ENCODE results near the gene EFCAB6.

Gene EFCAB6

DNA sequence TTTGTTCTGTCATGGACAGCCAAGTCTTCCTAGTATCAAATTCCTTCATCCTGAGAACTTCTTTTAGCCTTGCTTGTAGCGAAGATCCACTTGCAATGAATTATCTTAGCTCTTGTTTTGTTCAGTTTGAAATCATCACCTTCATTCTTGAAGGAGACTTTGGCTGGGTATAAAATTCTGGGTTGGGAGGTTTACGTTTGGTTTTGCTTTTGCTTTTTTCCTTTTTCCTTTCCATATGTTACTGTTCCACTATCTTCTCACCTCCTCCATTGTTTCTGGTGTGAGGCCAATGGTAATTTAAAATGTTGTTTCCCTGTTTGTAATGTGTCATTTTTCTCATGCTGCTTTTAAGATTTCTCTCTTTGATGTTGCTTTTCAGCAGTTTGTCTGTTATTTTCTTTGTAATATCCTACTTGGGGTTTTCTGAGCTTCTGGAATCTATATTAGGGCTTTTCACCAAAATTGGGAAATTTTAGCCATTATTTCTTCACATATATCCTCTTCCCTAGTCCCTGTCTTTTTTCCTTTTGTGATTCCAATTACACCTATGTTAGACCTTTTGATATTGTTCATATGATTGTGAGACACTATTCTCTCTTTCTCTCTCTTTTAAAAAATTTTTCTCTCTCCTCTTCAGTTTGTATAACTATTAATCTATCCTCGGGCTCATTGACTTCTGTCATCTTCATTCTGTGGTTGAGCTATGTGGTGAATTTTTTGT lies 172.7 kb downstream of the EFCAB6 start:
- DNase-seq (ENCODE audit: low read depth), result no peak

GRCh38 chr22:43637275-43638260 lies 174.5 kb downstream of the EFCAB6 start:
- DNase-seq (ENCODE audit: low read depth), result no peak

GRCh38 chr22:43636086-43636485 lies 176.0 kb downstream of the EFCAB6 start:
- no peak for DNase-seq (ENCODE audit: low read depth)

DNA sequence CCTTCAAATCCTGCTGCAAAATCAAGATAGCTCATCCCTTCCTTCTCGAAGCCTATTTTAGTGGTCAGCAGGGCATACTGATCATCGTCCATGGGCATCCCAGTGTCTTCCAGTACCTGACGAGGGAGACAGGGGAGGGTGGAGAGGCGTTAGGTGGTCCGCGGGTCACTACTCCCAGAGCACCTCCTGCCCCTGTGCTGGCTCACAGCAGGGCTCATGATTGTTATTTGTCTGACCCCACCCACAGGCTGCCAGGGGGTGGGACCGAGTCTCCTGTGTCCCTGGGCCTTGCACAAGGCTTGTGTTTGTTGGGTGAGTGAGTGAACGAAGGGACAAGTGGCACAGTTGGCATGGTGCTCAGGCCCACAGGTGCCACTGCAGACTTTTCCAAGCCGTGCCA lies 177.0 kb downstream of the EFCAB6 start:
- DNase-seq (ENCODE audit: low read depth), result no peak

DNA sequence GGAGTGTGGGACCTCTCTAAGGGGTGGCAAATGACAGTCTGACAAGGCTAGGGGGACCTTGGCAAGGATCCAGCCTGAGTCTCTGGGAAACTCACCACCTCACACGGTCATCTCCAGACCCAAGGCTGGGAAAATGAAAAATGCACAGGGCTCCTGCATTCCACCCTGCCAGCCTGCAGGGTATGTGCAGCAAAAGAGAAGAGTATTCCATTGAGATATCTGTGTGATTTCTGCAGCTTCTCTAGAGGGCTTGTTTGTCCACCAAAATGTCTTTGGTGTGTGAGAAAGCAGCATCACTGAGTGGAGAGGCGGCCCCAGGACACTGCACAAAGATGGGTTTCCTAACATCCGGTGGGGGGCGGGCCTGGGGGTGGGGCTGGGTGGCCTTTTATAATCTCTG lies 177.8 kb downstream of the EFCAB6 start:
- DNase-seq (ENCODE audit: low read depth), result no peak

DNA sequence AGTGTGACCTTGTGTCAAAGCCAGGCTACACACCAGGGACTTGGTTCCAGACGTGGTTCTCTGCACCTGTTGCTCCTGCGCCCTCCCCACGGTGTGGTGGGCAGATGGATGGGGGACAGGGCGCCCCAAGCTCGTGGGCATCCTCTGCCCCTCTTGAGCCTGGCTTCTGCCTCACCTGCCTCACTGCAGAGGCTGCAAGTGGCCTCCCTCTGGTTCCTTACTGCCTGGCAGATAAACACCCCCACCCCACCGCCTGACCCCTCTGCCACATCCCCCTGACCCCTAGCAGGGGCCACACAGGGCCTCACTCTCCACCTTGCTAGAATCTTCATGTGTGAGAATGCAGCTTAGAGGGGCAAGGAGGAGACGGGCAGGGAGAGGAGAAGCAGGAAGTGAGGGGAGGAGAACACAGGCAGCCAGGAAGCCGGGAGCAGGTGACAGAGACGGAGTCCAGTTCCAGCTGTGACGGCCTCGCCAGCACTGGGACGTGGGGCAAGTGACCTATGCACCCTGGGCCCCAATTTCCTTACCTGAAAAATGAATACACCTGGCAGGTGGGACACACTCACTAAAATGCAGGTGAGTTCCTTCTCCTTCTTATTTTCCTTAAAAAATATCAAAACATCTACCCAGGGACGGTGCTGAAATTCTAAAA lies 178.3 kb downstream of the EFCAB6 start:
- DNase-seq (ENCODE audit: low read depth), result no peak

DNA sequence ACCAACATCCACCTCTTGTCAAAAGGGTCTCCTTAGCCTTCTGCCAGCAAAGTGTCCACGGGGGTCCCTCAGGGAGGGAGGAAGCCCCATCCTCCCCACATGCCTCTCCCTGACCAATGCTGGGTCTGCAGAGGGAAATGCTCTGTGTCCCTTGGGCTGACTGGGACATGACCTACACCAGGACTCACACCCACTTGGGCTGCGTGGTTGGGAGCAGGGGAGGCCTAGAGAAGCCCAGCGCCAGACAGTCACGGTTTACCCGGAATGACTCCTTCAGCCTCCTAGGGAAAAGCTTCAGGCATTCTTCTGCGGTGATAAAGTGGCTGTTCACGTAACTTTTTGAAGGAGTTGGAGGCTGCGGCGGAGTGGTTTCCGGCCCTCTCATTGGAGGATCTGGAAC lies 180.3 kb downstream of the EFCAB6 start:
- DNase-seq (ENCODE audit: low read depth), result no peak

- DNase-seq (ENCODE audit: low read depth), result no peak
Observed at GRCh38 chr22:43631201-43631600, 180.9 kb downstream of the EFCAB6 start.

- DNase-seq (ENCODE audit: low read depth), result no peak
Observed at GRCh38 chr22:43630451-43630850, 181.7 kb downstream of the EFCAB6 start.

GRCh38 chr22:43628250-43628649 lies 183.9 kb downstream of the EFCAB6 start:
- no peak for DNase-seq (ENCODE audit: low read depth)

DNA sequence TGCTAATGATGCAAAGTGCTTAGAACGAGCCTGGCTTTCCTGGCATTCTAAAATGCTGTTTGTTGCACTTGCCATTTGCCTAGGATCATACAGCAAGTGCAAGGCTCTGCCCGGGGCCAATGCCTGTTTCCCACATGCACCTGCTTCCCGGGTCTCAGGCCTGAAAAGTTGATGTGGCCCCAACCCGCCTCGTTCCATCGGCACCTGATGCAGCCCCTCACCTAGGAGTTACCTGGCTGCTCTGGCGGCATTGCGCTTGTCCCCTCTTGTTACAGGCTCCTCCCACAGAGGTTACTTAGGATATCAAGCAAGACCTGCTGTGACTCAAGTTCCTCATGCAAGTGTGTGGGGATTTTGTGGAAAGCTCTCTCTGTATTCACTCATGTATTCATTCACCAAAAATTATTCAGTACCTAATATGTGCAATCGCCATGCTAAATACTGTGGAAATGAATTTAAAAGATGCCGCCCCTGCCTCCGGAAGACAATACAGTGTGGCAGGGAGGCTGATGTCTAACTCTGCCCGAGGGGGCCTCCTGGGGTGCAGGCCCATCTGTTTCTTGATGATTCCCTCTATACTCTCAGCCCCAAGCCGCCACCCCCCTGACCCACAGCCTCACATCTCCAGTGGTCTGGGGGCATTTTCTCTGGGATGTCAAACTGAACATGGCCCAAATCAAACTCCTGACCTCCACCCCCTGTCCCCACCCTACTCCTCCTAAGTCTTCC lies 184.5 kb downstream of the EFCAB6 start:
- no peak for DNase-seq (ENCODE audit: low read depth)

- DNase-seq (ENCODE audit: low read depth), result no peak
Observed at GRCh38 chr22:43625242-43625641, 186.9 kb downstream of the EFCAB6 start.

DNA sequence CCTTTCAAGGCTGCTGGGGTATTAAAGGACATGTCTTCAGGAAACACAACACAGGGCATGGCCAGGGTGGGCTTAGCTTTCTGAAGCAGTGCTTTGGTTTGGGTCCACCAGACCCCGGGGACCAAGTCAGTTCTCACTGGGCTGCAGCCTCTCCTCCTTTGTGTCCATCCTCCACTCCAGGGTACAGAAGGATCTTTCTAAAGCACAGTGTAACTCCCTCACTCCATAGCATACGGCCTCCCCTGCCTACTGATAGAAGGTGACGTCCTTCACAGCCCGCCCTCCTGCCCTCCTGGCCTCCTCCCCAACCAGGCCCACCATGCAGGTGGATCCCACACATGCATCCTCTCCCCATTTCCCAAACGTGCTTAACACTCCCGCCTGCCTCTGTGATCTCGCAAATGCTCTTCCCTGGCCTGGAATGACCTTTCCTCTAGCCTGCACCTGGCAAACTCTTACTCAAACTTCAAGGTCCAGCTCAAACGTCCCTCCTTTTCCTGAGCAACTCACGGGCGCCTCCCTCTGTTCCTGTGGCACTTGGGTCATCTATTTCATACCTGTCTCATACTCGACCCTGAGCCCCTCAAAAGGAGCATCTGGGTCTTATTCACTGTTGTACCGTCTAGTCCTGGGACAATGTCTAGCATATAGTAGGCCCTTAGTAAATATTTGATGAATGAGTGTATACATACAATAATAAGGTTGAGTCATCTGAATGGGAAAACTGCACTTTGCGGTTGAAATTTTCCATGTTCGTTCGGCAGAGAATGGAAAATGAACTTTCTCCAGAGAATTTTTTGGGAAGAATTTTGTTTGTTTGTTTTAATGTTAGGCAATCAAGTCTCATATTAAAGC lies 187.7 kb downstream of the EFCAB6 start:
- no peak for DNase-seq (ENCODE audit: low read depth)

DNA sequence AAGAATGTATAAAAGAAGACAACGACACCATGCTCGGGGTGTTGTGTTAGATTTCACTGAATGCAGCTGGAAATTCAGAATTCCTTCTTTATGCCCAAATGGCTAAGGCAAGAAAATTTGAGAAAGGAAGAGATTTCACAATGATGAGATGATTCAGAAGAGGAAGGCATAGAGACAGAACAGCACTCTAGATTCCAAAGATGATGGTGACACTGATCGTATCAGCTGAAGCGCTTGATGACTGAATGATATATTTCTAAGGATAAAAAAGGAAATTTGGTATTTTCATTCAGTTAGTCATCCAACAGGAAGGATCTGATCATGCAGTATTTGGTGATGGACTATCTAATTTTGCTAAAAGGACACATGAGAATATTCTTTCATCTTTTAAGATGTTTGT lies 189.2 kb downstream of the EFCAB6 start:
- no peak for DNase-seq (ENCODE audit: low read depth)

GRCh38 chr22:43620197-43620596 lies 191.9 kb downstream of the EFCAB6 start:
- no peak for DNase-seq (ENCODE audit: low read depth)

- no peak for DNase-seq (ENCODE audit: low read depth)
Observed at GRCh38 chr22:43618517-43618916, 193.6 kb downstream of the EFCAB6 start.

GRCh38 chr22:43616645-43617044 lies 195.5 kb downstream of the EFCAB6 start:
- no peak for DNase-seq (ENCODE audit: low read depth)

DNA sequence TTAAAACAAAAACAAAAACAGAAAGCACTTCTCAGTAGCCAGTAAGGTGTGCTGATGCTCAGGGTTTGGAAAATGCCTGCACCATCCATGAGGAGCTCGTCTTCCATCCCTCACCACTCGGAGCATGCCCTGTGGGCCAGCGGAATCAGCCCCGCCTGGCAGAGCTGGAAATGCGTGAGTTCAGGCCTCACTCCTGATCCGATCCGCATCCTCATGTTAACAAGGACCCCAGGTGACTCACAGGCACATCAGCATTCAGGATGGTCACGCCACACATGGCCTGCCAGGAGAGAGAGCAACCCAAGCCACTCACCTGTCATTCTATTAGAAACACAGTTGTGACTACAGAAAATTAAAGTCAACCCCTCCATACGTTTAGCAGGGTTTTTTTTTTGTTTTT lies 211.8 kb downstream of the EFCAB6 start:
- no peak for DNase-seq (ENCODE audit: low read depth)

GRCh38 chr22:43592476-43592875 lies 219.6 kb downstream of the EFCAB6 start:
- no peak for DNase-seq (ENCODE audit: low read depth)

DNA sequence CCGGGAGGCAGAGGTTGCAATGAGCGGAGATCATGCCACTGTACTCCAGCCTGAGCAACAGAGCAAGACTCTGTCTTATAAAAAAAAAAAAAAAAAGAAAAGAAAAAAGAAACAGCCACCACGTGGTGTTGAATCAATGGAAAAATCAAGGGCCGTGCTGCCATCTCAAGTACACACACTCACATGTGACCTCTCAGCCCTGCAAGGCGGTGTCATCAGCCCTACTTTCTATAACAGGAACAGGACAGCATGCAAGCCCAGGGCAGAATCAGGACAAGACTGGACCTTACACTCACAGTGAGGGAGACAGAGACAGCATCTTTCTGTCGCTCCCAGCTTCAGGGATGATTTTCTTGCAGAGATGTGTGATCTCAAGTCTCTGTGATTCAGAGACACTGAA lies 220.7 kb downstream of the EFCAB6 start:
- no peak for DNase-seq (ENCODE audit: low read depth)

DNA sequence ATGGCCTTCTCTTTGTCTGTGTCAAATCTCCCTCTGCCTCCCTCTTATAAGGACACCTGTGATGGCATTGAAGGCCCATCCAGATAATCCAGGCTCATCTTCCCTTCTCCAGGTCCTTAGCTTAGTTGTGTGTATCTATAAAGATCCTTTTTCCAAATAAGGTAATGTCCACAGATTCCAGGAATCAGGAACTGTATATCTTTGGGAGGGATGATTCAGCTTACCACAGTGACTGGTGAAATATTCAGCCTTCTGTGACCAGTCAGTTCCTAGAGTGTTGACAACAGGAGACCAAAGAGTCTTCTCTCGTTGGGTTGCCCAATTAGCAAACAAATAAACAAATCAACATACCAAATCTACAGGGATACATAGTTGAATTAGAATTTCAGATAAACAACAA lies 224.5 kb downstream of the EFCAB6 start:
- no peak for DNase-seq (ENCODE audit: low read depth)
